ENCODE data around the gene ERAL1.
"Not testable (repeated sequence)": the region's sequence is repeated elsewhere in the genome, so short reads cannot be mapped to it uniquely, and the experiment has no call there.

ERAL1 gene

DNA sequence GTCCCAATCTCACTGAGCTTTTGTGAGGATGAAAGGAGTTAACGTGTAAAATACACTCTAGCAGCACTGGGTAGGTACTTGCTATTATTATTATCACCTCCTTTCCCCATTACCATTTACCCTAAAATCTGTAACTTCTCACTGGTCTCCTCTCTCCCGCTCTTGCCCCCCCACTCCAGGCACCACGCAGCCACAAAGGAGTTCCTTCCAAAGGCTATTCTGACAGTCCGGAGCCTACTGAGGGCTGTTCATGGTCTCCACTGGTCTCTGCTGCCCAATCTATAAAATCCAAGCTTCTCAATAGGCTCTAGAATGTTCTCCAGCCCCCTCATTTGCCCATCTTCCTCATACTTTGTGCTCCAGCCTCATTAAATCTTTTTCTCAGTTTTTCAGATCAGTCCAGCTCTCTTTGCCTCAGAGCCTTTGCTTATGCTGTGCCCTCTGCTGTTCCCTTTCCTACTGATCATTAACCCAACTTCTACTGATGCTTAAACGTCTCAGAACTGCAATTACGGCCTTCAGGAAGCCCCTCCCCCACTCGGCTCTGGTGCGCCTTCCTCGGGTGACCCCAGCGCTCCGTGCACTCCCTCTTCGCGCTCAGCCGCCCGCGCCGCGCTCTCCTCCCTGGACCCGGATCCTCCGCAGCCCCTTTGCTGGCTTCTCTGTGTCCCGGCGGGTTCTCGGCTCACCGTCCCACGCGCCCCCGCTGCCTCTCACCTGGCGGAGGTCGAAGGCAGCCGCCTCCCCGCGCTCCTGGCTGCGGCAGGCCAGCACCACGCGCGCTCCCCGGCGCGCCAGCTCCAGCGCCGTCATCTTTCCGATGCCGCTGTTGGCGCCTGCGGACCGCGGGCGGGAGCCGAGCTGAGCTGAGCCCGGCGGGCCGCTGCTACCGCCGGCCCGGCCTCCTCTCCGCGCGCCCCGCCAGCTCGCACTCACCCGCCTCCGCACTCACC is 47.3 kb downstream of the ERAL1 start:
- peak; percentile 62 to 72 for DNase-seq

DNA sequence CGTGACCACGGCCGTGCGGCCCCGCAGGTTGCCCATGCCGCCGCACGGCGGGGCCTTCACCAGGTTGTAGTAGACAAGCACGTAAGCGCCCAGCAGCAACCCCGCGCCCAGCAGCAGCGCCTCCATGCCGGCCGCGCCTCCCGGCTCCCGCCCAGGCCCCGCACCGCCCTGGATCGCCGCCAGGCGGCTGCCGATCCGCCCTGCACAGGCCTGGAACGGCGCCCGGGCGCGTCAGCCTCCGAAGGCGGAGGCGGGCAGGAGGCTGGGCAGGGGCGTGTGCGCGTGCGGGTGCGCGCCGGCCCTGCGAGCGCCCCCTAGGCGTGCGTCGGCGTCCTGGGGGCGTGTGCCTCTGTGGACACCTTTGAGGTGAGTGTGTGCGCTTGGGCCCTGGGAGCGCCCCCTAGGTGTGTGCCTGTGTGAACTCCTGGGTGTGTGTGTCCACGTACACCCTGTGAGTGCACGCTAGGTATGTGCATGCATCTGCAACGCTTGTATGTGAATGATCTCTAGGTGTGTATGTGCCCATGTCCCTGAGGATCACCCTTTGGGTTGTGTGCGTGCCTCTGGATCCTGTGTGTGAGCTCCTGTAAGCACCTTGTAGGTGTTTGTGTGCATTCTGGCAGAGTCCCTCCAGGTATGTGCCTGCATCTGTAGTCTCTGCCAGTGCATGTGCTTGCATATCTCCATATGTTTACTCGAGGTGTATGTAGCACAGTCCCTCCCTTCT is 48.2 kb downstream of the ERAL1 start, which contains the start of gene DHRS13:
DHRS13 (minus strand) TSS at position 261 of the 727 bp plus-strand sequence; CDS start at position 126, 135 bp downstream.
- peak; percentile 92 for DNase-seq

DNA sequence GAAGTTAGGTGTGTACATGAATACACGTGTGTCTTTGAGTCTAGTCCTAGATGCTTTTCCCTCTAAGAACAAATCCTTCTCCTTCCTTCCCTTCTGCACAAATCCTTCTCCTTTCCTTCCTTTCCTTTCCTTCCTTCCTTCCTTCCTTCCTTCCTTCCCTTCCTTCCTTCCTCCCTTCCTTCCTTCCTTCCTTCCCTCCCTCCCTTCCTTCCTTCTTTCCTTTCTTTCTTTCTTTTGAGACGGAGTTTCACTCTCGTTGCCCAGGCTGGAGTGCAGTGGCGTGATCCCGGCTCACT is 48.7 kb downstream of the ERAL1 start:
- not testable (repeated sequence) for DNase-seq

DNA sequence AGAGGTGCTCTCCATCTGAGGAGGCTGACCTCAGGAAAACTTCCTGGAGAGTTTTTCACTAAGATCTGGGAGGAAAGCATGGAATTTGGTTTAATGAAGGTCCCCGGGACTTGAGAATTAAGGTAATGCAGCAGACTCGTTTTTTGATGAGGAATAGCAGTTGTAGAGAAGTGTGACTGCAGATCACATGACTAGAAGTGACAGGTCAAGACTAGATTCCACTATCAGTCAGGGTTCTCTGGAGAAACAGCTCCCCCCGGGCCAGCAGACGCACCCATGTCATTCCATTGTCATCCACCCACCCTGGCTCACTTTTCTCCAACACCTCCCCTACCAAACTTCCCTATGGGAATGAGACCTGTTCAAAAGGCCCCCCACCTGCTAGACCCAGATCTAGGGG is 50.0 kb downstream of the ERAL1 start:
- no peak for DNase-seq

DNA sequence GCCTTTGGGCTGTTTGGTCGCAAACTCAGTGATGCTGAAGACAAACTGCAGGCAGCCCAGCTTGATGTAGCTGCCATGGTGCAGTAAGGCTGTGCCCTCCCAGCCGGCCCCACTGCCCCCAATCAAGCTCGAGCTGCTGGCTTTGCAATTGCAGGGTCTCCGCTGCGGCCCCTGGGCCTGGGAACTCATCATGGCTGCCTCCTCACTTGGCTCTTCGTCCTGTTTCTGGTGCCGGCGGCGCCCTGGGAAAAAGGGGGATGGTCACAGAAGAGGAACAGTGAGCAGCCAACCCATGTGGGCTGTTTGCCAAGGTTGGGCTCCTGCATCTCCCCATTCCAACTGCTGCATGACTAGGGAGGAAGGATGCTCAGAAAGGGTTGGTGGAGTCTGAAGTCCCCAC is 51.5 kb downstream of the ERAL1 start:
- DNase-seq = no peak

DNA sequence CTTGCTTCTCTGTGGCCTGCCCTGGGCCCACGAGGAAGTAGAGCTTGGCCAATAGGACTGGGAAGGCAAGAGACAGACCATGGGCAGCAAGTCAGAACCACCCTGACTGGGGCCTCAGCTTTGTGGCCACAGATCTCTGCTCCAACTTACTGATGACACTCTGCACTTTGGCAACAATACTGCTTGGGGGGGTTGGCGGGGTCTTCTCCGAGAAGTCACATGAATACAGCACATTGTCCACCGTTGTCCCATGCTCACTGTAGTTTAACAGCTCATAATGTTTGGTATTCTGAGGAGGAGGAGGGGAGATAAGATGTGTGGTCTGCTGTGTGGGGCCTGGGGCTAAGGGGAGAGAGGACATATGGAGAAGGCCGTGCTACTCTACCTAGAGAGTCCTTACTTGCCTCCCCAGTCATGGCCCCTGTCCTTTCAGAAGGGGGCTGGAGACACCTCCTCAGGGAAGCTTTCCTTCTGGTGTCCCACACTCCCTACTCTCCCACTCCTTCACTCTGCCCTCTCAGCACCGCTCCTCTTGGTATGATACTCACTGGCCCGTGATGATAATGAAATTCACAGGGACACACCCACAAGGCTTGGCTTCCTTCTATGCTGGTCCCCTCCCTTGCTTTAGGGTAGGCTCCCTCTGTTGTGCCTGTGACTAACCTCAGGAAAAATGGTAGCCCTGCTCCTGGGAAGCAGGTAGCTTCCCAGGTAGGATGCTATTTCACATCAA is 52.1 kb downstream of the ERAL1 start:
- no peak for DNase-seq

DNA sequence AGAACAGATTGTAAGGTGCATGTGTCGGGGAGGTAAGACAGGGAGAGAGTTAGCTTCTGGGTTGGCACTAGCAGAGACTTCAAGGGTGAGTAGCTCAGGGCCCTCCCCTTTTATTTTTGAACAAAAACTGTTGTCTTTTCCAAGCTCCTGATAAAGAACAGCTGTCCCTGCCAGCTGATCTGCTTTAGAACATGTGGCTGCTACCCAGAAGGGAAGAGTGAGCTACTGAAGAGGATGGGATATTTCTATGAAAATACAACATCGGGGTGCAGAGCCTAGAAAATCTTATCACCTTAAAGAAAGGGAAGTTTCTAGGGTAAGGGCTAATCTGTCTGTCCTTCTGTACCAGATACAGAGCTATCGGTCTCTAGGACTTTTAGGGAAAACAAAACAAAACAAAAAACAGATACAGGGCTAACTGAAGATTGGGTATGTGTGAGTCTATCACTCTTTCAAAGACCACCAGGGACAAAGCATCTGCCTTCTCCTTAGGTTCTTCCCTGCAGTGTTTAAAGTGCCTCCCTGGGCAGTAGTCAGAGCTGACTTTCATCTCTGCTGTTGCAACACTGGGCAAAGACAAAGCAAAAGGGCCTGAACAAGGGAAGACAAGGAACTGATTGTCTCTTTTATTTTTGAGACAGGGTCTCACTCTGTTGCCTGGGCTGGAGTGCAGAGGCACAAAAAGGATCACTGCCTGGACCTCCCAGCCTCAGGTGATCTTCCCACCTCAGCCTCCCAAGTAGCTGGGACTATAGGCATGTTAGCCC is 53.1 kb downstream of the ERAL1 start:
- no peak for DNase-seq

DNA sequence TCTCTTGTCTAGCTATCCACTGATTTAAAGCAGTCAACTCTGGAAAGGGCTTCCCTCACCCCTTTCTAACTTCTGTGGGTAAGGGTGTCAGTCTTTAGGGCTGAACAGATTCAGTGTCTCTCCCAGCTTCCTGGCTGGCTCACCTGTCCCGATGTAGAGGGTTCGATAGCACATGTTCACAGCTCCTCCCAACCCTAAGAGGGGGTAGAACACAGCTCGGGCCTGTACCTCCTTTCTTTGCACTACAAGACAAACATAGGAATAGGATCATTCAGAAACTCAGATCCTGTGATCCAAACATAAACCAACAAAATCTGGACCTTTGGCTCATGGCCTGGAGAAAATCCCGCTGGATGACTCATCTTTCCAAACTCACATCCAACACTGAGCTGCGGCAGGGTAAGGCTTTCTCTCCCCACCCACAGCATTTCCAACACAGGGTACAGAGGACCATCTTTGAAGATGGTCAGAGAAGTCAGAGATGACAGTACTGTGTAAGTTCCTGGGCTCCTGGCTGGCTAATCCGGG is 53.9 kb downstream of the ERAL1 start:
- DNase-seq = no peak

DNA sequence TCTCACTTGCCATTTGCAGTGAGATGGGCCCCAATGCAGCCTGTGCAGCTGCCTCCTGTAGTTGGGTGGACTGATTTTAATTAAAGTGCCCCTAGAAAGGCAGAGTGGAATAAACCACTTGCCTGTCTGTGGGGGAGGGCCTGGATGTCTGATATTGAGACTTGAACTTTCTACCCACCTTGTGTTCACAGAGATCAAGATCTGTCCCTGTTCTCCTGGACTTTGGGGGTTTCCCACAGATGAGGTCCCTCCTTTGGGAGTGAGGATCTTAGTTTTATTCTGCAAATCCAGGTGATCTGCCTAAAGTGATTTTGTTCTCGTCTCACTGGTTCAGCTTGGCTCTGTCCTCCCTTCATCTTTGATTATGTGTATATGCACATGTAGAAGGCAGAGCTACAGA is 55.7 kb downstream of the ERAL1 start:
- DNase-seq = no peak

Data from activated CD4-positive, alpha-beta T cell treated with anti-CD3 and anti-CD28 coated beads, Interleukin-2, amount 50 U/mL, for 48 hours (primary cell).